HG03460 (cell line): ENCODE results near the gene FAM171A1.
A peak's percentile ranks its signal among the peaks of the same experiment; 100 is the strongest.
"Not testable (repeated sequence)": the region's sequence is repeated elsewhere in the genome, so short reads cannot be mapped to it uniquely, and the experiment has no call there.

Experiments
- ATAC-seq: cut with Tn5 transposase; IDR thresholded peaks from one replicate; pipeline ENCODE4 v1.9.1; 2021; ENCODE audit not compliant: unreplicated experiment

Gene FAM171A1

DNA sequence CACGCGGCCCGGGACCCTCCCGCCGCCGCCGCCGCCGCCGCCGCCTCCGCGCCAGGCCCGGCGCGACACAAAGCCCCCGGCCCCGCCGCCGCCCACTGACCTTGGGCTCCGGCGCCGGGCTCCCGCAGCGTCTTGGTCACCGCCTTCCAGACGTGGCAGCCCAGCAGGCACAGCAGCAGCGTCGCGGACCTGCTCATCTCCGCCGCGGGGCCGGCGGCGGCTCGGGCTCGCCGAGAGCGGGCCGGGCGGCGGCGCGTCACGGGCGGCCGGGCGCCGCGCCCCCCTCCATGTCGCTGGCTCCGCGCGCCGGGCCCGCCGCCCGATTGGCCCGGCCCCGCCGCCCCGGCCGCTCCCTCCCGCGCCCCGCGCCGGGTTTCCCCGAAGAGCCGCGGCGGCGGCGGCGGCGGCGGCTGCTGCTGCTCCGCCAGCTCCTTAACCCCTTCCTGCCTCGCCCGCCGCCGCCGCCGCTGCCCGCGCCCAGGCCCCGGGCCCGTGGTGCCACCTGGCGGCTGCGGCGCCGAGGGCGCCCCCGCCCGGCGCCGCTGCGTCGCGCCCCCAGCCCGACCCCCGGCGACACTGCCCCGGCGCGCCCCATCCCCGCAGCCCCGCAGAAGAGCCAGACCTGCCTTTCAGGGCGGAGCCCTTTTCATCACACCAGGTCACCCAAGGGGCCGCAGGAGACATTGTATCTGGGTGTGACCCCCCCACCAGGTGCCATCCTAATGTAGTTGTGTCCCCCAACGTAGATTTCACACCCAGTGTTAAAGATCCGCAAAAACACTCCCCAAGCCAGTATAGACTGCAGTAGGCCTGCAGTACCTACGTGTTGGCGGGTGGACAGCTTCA, at the start of gene FAM171A1:
FAM171A1 (minus strand) TSS at position 434 of the 846 bp plus-strand sequence; CDS start at position 197, 237 bp downstream.
- ATAC-seq: peak; percentile 46

- ATAC-seq: no peak
Measured at GRCh38 chr10:15420858-15421257, 49.8 kb upstream of the FAM171A1 start.

DNA sequence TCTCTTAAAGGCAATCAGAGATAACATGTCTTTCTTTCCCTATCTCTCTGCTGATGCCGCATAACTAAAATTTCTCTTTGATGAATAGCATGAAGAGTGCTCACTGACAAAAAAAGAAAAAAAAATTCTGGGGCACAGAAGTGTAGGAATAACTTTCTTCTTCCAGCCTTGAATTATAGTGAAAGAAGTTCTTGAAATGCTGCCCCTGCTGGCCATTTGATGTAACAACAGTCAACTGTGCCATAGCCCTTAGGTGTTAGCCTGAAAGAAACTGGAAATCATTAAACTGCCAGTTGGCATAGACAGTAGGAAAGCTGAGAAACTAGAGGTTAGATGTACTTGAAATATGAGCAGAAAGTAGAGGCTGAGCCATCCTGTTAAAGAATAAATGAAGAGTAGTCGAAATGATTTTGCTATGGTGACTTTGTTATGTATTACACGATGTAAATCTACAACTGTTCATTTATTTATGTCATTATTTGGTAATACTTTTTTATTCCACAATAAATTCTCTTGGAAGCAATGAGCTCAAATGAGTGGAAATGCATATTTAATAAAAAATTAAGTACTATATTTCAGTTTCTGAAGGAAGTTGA, 48.3 kb upstream of the FAM171A1 start:
- no peak for ATAC-seq

GRCh38 chr10:15416034-15416433, 44.9 kb upstream of the FAM171A1 start:
- no peak for ATAC-seq

DNA sequence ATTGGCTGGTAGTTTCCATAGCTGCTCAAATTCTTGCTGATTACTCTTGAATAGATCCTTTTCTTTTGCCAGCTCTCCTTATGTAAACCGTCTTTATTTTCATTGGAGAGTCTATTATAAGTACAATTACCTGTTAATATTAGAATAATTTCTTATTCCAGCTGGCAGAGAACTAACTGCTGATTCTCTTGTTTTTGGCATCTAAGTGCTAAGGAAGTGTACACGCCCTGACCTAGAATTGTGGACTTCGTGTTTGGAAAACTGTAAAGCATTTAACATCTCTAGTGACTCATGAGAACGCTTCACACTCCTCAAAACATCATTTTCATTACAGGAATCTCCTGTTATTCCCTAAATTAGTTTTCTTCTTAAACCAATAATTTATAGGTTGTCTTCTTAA, 39.9 kb upstream of the FAM171A1 start:
- ATAC-seq: no peak

- ATAC-seq: not testable (repeated sequence)
Measured at GRCh38 chr10:15409350-15409749, 38.3 kb upstream of the FAM171A1 start.

DNA sequence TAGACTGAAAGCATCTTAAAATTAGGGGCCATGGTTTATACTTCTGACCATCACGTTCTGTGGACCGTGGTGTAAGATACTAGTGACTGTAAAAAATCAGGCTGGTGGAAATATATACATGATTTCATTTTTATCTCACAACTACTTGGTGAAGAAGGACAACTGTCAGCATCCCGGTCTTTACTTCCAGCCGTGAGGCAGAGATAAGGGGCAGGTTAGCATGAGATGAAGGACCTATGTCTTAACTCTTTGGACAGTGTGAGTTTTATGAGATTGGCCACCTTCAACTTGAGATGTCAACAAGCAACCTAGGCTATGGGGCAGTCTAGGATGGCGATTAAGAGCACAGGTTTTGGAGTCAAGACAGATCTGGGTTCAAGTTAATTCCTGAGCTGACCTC, 37.5 kb upstream of the FAM171A1 start:
- ATAC-seq: no peak

DNA sequence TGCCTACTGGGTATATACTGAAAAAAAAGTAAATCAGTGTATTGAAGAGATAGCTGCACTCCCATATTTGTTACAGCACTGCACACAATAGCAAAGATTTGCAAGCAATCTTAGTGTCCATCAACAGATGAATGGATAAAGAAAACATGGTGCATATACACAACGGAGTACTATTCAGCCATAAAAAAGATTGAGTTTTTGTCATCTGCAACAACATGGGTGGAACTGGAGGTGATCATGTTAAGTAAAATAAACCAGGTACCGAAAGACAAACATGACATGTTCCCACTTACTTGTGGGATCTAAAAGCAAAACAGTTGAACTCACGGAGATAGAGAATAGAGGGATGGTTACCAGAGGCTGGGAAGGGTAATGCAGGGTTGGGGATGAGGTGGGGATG, 34.2 kb upstream of the FAM171A1 start:
- ATAC-seq: no peak

- no peak for ATAC-seq
Measured at GRCh38 chr10:15401382-15401781, 30.3 kb upstream of the FAM171A1 start.

DNA sequence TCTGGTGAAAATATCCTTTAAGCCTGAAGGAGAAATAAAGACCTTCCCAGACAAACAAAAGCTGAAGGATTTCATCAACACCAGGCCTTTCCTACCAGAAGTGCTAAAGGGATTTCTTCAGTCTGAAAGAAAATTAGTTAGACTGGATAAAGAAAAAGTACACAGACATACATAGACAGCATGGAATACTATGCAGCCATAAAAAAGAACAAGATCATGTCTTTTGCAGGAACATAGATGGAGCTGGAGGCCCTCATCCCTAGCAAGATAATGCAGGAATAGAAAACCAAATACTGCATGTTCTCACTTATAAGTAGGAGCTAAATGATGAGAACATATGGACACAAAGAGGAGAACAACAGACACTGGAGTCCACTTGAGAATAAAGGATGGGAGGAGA, 29.4 kb upstream of the FAM171A1 start:
- not testable (repeated sequence) for ATAC-seq

DNA sequence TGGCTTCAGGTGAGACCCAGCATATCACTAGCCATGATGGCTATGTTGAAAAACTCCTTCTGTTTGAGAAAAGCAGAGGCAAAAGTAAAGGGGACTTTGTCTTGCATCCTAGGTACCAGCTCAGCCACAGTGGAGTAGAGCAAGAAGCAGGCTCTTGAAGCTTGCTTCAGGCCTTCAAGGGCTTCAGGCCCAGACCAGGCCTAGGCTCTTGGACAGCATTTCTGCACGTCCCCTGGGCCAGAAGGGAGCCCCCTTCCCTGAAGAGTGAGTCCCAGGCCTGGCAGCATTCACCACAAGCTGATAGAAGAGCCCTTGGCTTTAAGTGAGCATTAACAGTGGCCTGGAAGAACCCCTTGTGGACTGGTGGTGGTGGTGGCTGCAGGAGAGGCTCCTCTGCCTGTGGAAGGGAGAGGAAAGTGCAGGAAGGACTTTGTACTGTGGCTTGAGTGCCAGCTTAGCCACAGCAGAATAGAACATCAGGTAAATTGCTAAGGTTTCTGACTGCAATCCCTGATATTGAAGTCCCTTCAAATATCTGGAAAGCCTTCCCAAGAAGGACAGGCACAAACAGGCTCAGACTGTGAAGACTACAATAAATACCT, 28.1 kb upstream of the FAM171A1 start:
- ATAC-seq: no peak

GRCh38 chr10:15395935-15396334, 24.8 kb upstream of the FAM171A1 start:
- no peak for ATAC-seq

GRCh38 chr10:15393139-15393825, 22.2 kb upstream of the FAM171A1 start:
- ATAC-seq: no peak

- ATAC-seq: no peak
Measured at GRCh38 chr10:15391491-15391890, 20.4 kb upstream of the FAM171A1 start.

GRCh38 chr10:15388172-15388571, 17.1 kb upstream of the FAM171A1 start:
- not testable (repeated sequence) for ATAC-seq

- ATAC-seq: no peak
Measured at GRCh38 chr10:15387021-15387420, 15.9 kb upstream of the FAM171A1 start.

- ATAC-seq: no peak
Measured at GRCh38 chr10:15385552-15386455, 14.7 kb upstream of the FAM171A1 start.

GRCh38 chr10:15381420-15381819, 10.3 kb upstream of the FAM171A1 start:
- ATAC-seq: no peak

- no peak for ATAC-seq
Measured at GRCh38 chr10:15379078-15379477, 8.0 kb upstream of the FAM171A1 start.

GRCh38 chr10:15378569-15378968, 7.5 kb upstream of the FAM171A1 start:
- ATAC-seq: no peak
